ENCODE data around the gene DOCK1. TPM values are rescaled to one million over a fixed set of nuclear protein-coding genes. Genes with fewer than 3 reads are reported as not detected.

DOCK1 gene
- total RNA-seq, 1 donor from 2014 or later, result 72.6 TPM

DNA sequence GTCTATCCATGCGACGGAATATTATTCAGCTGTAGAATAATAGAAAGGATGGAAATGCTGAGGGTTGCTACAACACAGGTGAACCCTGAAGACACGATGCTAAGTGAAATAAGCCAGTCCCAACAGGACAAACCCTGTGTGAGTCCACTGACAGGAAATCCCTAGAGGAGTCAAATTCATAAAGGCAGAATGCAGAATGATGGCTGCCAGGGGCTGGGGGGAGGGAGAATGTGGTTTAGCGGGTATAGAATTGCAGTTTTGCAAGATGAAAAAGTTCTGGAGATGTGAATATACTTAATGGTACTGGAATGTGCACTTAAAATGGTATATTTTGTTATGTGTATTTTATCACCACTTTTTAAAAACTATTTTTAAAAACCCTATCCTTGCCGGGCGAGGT lies 36.9 kb upstream of the DOCK1 start:
- no peaks in the 10 kb centered on the region for H3K36me3 Mint-ChIP-seq
- no peaks in the 10 kb centered on the region for H3K27me3 ChIP-seq
- no peak overlapping the region for H2AFZ ChIP-seq (replicated peaks)
- H3K4me3 Mint-ChIP-seq, result no peak overlapping the region
- H3K79me2 ChIP-seq (ENCODE audit: low read depth), result no peaks in the 10 kb centered on the region
- TF ChIP-seq, protein P1, sequence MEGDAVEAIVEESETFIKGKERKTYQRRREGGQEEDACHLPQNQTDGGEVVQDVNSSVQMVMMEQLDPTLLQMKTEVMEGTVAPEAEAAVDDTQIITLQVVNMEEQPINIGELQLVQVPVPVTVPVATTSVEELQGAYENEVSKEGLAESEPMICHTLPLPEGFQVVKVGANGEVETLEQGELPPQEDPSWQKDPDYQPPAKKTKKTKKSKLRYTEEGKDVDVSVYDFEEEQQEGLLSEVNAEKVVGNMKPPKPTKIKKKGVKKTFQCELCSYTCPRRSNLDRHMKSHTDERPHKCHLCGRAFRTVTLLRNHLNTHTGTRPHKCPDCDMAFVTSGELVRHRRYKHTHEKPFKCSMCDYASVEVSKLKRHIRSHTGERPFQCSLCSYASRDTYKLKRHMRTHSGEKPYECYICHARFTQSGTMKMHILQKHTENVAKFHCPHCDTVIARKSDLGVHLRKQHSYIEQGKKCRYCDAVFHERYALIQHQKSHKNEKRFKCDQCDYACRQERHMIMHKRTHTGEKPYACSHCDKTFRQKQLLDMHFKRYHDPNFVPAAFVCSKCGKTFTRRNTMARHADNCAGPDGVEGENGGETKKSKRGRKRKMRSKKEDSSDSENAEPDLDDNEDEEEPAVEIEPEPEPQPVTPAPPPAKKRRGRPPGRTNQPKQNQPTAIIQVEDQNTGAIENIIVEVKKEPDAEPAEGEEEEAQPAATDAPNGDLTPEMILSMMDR (IDR thresholded peaks at IDR 0.05), result no peak
- TF ChIP-seq EZH2 (IDR thresholded peaks at IDR 0.05), result no peak
- no peak overlapping the region for H3K27ac ChIP-seq
- H3K27ac Mint-ChIP-seq, result no peak overlapping the region
- H3K9ac ChIP-seq, result no peak overlapping the region
- H3K4me2 ChIP-seq, result no peak overlapping the region
- peaks cover 13% of the 10 kb centered on the region for H3K4me1 ChIP-seq
- H3K36me3 ChIP-seq, result no peaks in the 10 kb centered on the region
- H3K4me1 Mint-ChIP-seq, result peaks cover 12% of the 10 kb centered on the region
- peaks cover 2% of the 10 kb centered on the region for H3K27me3 Mint-ChIP-seq (ENCODE audit: insufficient read depth, low read depth)
- peaks cover 1% of the 10 kb centered on the region for H3K9me3 Mint-ChIP-seq
- peaks cover 3% of the 10 kb centered on the region for H3F3A ChIP-seq (ENCODE audit: low read depth)
- no peak overlapping the region for H3K4me3 ChIP-seq
- DNase-seq (ENCODE audit: low spot score), result no peak
- H4K20me1 ChIP-seq (ENCODE audit: low read depth), result no peaks in the 10 kb centered on the region
- H3K9me3 ChIP-seq (ENCODE audit: low read depth), result no peaks in the 10 kb centered on the region

DNA sequence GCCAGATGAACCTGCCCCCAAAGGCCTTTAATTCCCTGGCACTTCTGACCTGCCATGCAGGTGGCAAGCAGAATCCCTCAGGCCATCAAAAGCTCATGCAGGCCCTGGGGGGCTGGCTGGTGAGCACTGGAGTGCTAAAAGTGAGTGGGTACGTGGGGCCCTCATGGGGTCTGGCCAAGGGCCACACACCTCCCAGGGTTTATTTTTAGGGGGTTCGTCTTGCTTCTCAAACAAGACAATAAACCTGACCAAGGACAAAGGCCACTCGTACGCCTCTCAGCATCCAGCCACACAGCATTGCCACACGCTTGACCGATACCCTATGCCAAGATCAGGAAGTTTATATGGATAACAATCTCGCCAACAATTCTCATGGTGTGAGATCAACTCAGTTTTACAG lies 33.1 kb upstream of the DOCK1 start:
- Histone ChIP-seq H3K4me1 (peaks cover 21% of the 10 kb centered on the region), H3K4me2 (peak overlapping the region; percentile 23), H3K4me3 (no peak overlapping the region), H3K9me3 (ENCODE audit: low read depth) (no peaks in the 10 kb centered on the region), H3K27ac (no peak overlapping the region), H3K79me2 (ENCODE audit: low read depth) (no peaks in the 10 kb centered on the region), H2AFZ (replicated peaks) (no peak overlapping the region), H3K36me3 (no peaks in the 10 kb centered on the region), H3K9ac (no peak overlapping the region), H3F3A (ENCODE audit: low read depth) (peaks cover 3% of the 10 kb centered on the region), H3K27me3 (no peaks in the 10 kb centered on the region), H4K20me1 (ENCODE audit: low read depth) (no peaks in the 10 kb centered on the region)
- TF ChIP-seq EZH2 (IDR thresholded peaks at IDR 0.05) (no peak), EZH2phosphoT487 (IDR thresholded peaks at IDR 0.05) (no peak)
- TF ChIP-seq, protein P1 (IDR thresholded peaks at IDR 0.05), result no peak
- Mint-ChIP-seq H3K4me3 (no peak overlapping the region), H3K9me3 (no peaks in the 10 kb centered on the region), H3K4me1 (peaks cover 14% of the 10 kb centered on the region), H3K27ac (no peak overlapping the region), H3K36me3 (no peaks in the 10 kb centered on the region), H3K27me3 (ENCODE audit: insufficient read depth, low read depth) (peaks cover 2% of the 10 kb centered on the region)
- DNase-seq (ENCODE audit: low spot score), result no peak

DNA sequence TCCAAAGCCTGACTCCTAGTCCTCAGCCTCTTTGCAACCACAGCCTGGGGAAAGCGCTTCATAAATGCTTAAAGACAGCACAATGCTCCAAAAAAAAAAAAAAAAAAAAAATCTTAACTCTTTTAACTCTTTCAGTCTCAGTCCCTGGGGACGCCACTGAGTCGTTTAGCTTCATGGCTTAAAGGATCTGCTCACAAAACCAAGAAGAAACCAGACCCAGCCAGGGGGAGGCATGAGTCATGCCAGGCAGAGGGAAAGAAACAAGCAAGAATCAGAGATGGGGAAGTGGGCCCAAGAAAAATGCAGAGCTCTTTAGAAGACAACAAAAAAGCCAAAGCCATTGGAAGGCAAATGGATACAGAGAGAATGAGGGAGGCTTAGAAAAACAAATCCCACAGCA lies 32.5 kb upstream of the DOCK1 start:
- no peaks in the 10 kb centered on the region for H3K79me2 ChIP-seq (ENCODE audit: low read depth)
- H3K36me3 ChIP-seq, result no peaks in the 10 kb centered on the region
- peaks cover 21% of the 10 kb centered on the region for H3K4me1 ChIP-seq
- peak; percentile 31 for DNase-seq (ENCODE audit: low spot score)
- H3F3A ChIP-seq (ENCODE audit: low read depth), result peaks cover 3% of the 10 kb centered on the region
- peaks cover 14% of the 10 kb centered on the region for H3K4me1 Mint-ChIP-seq
- H3K9ac ChIP-seq, result no peak overlapping the region
- H3K27me3 Mint-ChIP-seq (ENCODE audit: insufficient read depth, low read depth), result peaks cover 2% of the 10 kb centered on the region
- peak overlapping the region; percentile 23 for H3K4me2 ChIP-seq
- TF ChIP-seq, protein P1 (IDR thresholded peaks at IDR 0.05), result no peak
- no peak for TF ChIP-seq EZH2 (IDR thresholded peaks at IDR 0.05)
- TF ChIP-seq EZH2phosphoT487 (IDR thresholded peaks at IDR 0.05), result no peak
- H4K20me1 ChIP-seq (ENCODE audit: low read depth), result no peaks in the 10 kb centered on the region
- no peaks in the 10 kb centered on the region for H3K27me3 ChIP-seq
- no peaks in the 10 kb centered on the region for H3K9me3 ChIP-seq (ENCODE audit: low read depth)
- peak overlapping the region; percentile 57 for H2AFZ ChIP-seq (replicated peaks)
- no peak overlapping the region for H3K4me3 Mint-ChIP-seq
- no peak overlapping the region for H3K27ac Mint-ChIP-seq
- no peaks in the 10 kb centered on the region for H3K9me3 Mint-ChIP-seq
- no peaks in the 10 kb centered on the region for H3K36me3 Mint-ChIP-seq
- no peak overlapping the region for H3K4me3 ChIP-seq
- H3K27ac ChIP-seq, result no peak overlapping the region
